T-helper 1 cell treated with Interleukin-12 subunit alpha and Interleukin-12 subunit beta and Interleukin-4 antibody, amounts not matched to agents 30 μg/mL and 1 μg/mL, for 36 hours (primary cell): Measurements from ENCODE around the gene FAM174C.

Experiments used
- H3K27ac Mint-ChIP-seq: one replicate; pipeline ENCODE4 v1.8.0; 2021; ENCODE audit warnings: mild to moderate bottlenecking, mixed read lengths
- H3K27me3 Mint-ChIP-seq: one replicate; pipeline ENCODE4 v1.8.0; 2021; ENCODE audit warnings: low read depth, mixed read lengths
- H3K36me3 Mint-ChIP-seq: one replicate; pipeline ENCODE4 v1.8.0; 2021; ENCODE audit warnings: low read depth, mixed read lengths
- H3K4me1 Mint-ChIP-seq: one replicate; pipeline ENCODE4 v1.8.0; 2021; ENCODE audit warnings: low read depth, mixed read lengths
- H3K4me3 Mint-ChIP-seq: one replicate; pipeline ENCODE4 v1.8.0; 2021; ENCODE audit warnings: mild to moderate bottlenecking, moderate library complexity, mixed read lengths
- H3K9me3 Mint-ChIP-seq: one replicate; pipeline ENCODE4 v1.8.0; 2021; ENCODE audit warnings: mixed read lengths

Gene FAM174C

DNA sequence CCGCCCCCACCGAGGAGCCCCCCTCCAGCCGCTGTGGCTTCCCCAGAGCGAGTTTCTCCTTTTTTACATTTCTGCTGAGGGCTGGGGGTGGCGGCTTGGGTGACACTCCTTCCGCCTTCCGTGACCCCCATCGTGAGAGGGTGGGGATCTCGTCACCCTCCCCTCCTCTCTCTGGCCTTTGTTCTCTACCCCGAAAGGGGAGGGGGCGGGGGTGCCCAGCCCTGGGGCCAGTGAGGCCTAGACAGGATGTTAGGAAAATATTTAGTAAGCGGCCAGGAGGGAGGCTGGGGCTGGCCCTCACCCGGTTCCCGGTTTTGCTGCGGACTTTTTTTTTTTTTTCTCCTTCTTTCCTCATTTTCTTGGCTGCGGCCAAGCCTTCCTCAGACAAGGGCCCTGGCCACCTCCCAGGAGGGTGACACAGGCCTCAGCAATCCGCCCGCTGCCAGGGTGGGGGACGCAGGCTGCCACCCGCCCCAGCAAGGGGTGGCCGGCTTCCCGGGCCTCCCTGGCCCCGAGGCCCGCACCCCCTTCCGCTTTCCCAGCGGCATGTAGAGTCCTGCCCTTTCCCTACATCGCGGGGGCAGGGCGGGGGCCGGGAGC, 23.0 kb upstream of the FAM174C start:
- Mint-ChIP-seq H3K9me3 (no peaks in the 10 kb centered on the region), H3K27me3 (no peaks in the 10 kb centered on the region), H3K4me1 (peaks cover 12% of the 10 kb centered on the region), H3K27ac (peak overlapping the region; percentile 79), H3K4me3 (peak overlapping the region; percentile 97), H3K36me3 (peaks cover 26% of the 10 kb centered on the region)

DNA sequence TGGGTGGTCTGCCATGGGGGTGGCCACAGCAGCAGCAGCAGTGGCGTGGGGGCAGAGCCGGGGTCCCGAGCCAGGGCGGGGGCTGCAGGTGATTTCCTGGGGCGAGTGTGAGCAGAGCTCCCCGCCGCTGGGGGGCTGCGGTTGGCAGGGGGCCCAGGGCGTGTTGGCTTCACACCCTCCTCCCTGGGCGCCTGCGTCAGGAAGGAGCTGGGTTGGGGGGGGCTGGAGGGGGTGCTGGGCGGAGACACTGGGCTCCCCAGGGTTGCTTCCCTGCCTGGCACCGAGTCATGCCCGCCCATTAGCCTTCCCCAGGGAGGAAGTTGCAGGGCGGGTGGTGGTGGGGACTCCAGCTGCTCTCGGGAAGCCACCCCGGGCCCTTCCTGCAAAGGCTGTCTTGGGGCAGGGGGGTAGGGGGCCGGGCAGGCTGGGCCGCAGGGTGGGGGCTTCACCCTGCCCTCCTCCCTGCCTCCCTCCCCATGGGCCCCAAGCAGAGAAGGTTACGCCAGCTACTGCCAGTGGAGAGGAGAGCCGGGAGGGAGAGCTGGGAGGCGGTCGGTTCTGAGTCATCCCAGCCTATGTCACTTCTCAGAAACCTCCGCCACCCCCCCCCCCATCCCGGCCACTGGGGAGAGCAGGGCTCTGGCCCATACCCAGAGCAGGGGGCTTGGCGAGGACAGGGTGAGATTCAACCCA, 22.4 kb upstream of the FAM174C start:
- no peaks in the 10 kb centered on the region for H3K27me3 Mint-ChIP-seq
- H3K4me3 Mint-ChIP-seq = peak overlapping the region; percentile 77
- peak overlapping the region; percentile 85 for H3K27ac Mint-ChIP-seq
- peaks cover 18% of the 10 kb centered on the region for H3K4me1 Mint-ChIP-seq
- no peaks in the 10 kb centered on the region for H3K9me3 Mint-ChIP-seq
- H3K36me3 Mint-ChIP-seq = peaks cover 32% of the 10 kb centered on the region

DNA sequence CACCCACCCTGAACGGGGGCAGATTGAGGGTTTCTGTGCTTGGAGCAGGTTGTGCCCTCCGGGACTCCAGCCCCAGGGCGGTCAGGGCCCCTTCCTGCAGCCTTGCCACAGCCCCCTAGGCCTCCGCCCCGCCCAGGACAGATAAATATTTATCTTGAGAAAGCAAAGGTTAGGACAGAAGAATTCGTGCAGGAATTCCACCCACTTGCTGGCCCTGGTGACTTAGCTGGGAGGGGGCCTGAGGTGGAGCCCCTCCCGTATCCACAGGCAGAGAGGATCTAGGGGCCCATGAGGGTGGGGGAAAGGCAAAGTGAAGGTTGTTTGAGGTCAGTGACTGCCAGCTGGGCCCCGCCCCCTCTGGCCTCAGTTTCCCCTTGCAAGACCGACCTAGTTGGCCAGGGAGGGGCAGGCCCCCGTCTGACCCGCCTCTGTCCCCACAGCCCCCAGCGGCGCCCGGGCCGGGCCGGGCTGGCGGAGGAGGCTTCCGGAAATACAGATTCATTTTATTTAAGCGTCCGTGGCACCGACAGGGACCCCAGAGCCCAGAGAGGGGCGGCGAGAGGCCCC, 21.7 kb upstream of the FAM174C start:
- Mint-ChIP-seq H3K27ac (peak overlapping the region; percentile 85), H3K9me3 (no peaks in the 10 kb centered on the region), H3K27me3 (no peaks in the 10 kb centered on the region), H3K4me3 (peak overlapping the region; percentile 77), H3K36me3 (peaks cover 33% of the 10 kb centered on the region), H3K4me1 (peaks cover 19% of the 10 kb centered on the region)

DNA sequence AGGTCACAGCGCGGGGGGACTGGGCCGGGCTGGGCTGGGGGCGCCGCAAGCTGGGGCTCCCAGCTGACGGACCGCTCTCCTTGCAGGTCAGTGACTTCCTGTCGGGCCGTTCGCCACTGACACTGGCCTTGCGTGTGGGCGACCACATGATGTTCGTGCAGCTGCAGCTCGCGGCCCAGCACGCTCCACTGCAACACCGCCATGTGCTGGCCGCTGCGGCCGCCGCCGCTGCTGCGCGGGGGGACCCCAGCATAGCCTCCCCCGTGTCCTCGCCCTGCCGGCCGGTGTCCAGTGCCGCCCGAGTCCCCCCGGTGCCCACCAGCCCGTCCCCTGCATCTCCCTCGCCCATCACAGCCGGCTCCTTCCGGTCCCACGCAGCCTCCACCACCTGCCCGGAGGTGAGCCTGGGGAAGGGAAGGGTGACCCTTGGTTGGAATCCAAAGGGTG, 21.2 kb upstream of the FAM174C start:
- Mint-ChIP-seq H3K36me3 (peaks cover 38% of the 10 kb centered on the region), H3K27ac (peak overlapping the region; percentile 55), H3K27me3 (no peaks in the 10 kb centered on the region), H3K4me1 (peaks cover 23% of the 10 kb centered on the region), H3K9me3 (no peaks in the 10 kb centered on the region), H3K4me3 (peak overlapping the region; percentile 25)

DNA sequence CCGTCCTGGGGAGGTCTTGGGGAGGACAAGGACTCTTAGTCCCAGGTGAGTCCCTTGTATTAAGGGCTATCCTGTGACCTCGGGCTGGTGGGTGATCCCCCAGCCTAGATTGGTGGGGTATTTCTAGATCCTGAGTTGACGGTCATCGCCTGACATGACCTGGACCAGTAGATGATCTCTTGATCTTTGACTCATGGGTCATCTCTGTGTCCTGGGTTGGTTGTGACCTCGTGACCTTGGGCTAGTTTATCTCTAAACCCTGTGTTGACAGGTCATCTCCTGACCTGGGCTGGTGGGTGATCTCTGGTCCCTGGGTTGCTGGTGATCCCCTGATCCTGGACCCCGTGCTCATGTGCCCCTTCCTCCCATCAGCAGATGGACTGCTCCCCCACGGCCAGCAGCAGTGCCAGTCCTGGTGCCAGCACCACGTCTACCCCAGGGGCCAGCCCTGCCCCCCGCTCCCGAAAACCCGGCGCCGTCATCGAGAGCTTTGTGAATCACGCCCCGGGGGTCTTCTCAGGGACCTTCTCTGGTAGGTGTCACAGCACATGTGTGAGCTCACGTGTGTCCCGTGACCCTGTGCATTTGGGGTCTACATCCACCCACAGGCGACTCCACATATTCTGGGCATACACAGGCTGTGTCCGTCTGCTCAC, 20.7 kb upstream of the FAM174C start:
- H3K27me3 Mint-ChIP-seq = no peaks in the 10 kb centered on the region
- peaks cover 27% of the 10 kb centered on the region for H3K4me1 Mint-ChIP-seq
- H3K27ac Mint-ChIP-seq = peak overlapping the region; percentile 55
- H3K36me3 Mint-ChIP-seq = peaks cover 38% of the 10 kb centered on the region
- no peaks in the 10 kb centered on the region for H3K9me3 Mint-ChIP-seq
- peak overlapping the region; percentile 25 for H3K4me3 Mint-ChIP-seq

DNA sequence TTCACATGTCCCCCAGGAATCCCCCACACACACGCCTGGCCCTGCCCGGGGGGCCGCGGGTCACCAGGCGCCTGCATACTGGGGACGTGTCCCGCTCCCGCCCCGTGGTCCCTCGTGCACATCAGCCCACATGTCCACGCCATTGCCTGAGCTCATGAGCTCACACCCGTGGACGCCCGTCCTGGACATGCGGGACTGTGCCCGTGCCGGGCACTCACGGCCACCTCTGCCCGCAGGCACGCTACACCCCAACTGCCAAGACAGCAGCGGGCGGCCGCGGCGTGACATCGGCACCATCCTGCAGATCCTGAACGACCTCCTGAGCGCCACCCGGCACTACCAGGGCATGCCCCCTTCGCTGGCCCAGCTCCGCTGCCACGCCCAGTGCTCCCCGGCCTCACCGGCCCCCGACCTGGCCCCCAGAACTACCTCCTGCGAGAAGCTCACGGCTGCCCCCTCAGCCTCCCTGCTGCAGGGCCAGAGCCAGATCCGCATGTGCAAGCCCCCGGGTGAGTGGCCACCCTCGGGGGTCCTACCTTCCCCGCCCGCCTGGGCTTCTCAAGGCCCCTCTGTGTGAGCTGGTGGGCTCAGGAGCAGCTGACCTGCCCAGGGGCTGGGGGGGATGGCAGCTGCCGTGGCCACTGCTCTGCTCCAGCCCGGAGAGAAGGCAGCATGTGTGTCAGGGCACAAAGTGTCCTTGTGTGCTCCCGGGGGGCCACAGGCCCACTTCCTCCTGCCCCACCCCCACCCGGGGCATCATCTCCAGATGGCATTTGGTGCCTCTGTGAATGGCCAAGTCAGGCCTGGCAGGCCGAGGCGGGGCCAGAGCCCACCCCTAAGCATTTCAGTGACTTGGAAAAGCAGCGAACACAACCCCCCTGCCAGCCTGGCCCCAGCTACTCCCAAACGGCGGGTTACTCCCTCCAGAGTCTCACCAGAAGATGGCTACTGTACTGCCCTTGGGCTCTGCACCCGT, 19.9 kb upstream of the FAM174C start:
- Mint-ChIP-seq H3K4me3 (no peak overlapping the region), H3K36me3 (peaks cover 36% of the 10 kb centered on the region), H3K4me1 (peaks cover 32% of the 10 kb centered on the region), H3K27me3 (no peaks in the 10 kb centered on the region), H3K27ac (no peak overlapping the region), H3K9me3 (no peaks in the 10 kb centered on the region)

DNA sequence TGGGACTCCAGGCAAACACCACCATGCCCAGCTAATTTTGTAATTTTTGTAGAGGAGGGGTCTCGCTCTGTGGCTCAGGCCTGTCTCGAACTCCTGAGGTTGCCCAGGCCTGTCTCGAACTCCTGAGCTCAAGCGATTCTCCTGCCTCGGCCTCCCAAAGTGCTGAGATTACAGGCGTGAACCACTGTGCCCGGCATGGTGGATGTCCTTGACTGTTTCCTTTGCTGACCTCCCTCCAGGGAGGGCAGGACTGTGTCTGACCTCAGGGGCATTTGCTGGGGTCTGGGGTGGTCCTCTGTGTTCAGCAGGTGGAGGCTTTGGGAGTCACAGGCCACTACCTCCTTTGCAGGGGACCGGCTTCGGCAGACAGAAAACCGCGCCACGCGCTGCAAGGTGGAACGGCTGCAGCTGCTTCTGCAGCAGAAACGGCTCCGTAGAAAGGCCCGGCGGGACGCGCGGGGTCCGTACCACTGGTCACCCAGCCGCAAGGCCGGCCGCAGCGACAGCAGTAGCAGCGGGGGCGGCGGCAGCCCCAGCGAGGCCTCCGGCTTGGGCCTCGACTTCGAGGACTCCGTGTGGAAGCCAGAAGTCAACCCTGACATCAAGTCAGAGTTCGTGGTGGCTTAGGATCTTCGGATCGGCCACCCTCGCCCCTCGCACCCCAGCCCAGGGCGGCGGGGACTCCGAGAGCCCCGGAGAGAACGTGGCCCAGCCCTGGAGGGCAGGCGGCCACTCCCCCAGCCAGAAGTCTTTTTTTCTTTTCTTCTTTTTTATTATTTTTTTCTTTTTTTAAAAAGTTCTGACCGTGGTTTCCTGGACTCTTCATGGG, 18.5 kb upstream of the FAM174C start:
- H3K27me3 Mint-ChIP-seq = no peaks in the 10 kb centered on the region
- H3K4me1 Mint-ChIP-seq = peaks cover 39% of the 10 kb centered on the region
- peak overlapping the region; percentile 50 for H3K27ac Mint-ChIP-seq
- H3K9me3 Mint-ChIP-seq = no peaks in the 10 kb centered on the region
- peaks cover 31% of the 10 kb centered on the region for H3K36me3 Mint-ChIP-seq
- H3K4me3 Mint-ChIP-seq = peak overlapping the region; percentile 46

DNA sequence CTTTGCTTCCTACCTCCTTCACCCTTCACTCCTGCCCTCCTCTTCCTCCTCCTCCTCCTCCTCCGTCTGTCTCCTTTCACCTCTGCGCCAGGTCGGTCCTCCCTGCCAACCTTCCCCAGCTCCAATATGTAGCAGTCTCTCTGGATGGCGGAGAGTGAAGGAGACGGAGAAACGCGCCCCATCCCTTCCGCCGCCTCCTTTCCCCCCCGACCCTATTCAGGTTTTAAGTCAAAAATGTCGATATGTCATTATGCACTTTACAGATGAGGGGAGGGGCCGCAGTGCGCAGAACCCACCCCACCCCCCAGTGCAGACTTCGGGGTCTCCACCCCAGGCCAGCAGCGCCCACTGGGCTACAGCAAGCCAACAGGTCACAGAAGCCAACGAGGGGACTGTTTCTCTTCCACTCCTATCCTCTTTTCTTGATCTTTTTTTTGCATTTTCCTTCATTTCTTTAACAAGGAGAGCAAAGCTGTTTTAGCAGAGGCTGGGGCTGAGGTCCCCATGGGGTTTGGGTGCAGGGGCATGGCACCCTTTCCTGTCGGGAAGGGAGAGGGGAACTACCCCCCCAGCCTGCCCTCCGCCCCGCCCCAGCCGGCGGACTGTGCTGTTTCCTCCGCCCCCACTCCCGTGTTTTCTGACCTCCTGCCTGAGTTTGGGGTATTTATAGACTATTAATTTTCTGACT, 17.7 kb upstream of the FAM174C start:
- Mint-ChIP-seq H3K27ac (peak overlapping the region; percentile 99), H3K4me1 (peaks cover 40% of the 10 kb centered on the region), H3K36me3 (peaks cover 28% of the 10 kb centered on the region), H3K4me3 (peak overlapping the region; percentile 46), H3K9me3 (no peaks in the 10 kb centered on the region), H3K27me3 (no peaks in the 10 kb centered on the region)

DNA sequence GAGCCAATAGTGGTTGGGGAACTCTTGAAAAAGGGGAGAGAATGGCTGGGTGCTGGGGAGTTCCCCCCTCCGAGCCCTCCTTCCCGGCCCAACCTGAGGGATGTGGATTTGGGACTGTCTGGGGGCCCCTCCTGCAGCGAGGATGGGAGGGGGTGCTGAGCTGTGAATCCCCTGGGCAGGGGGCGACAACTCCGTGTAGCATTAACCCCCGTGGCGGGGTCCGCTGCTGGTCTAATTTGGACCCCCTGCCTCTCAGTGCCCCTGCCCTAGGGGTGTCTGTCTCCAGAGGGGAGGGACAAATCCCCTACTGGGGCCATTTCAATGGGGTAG, 17.2 kb upstream of the FAM174C start:
- Mint-ChIP-seq H3K27me3 (no peaks in the 10 kb centered on the region), H3K36me3 (peaks cover 27% of the 10 kb centered on the region), H3K4me1 (peaks cover 41% of the 10 kb centered on the region), H3K9me3 (no peaks in the 10 kb centered on the region), H3K27ac (peak overlapping the region; percentile 99), H3K4me3 (peak overlapping the region; percentile 46)

DNA sequence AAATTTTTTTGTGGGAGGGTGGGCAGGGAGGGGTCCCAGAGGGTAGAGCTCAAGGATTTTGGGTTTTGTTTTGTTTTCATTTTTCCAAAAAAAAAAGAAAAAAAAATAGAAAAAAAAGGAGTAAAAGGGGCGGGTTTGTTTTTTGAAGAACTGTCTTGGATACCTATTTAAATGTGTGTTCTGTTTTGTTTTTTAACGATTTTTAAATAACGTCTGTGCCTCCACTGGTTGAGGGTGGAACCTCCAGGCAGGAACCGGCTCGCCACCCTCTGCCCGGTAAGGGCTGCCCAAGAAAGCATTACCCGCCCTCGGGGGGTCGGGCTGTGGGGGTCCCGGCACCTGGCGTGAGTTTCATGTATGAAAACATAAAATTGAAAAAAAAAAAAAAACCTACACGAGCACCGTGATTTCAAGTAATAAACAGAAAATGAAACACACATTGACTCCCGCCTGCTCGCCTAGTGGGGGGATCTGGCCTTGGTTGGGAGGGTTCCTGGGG, 16.6 kb upstream of the FAM174C start:
- H3K27me3 Mint-ChIP-seq = no peaks in the 10 kb centered on the region
- H3K36me3 Mint-ChIP-seq = peaks cover 22% of the 10 kb centered on the region
- peaks cover 39% of the 10 kb centered on the region for H3K4me1 Mint-ChIP-seq
- H3K4me3 Mint-ChIP-seq = peak overlapping the region; percentile 88
- H3K9me3 Mint-ChIP-seq = no peaks in the 10 kb centered on the region
- H3K27ac Mint-ChIP-seq = peak overlapping the region; percentile 99

DNA sequence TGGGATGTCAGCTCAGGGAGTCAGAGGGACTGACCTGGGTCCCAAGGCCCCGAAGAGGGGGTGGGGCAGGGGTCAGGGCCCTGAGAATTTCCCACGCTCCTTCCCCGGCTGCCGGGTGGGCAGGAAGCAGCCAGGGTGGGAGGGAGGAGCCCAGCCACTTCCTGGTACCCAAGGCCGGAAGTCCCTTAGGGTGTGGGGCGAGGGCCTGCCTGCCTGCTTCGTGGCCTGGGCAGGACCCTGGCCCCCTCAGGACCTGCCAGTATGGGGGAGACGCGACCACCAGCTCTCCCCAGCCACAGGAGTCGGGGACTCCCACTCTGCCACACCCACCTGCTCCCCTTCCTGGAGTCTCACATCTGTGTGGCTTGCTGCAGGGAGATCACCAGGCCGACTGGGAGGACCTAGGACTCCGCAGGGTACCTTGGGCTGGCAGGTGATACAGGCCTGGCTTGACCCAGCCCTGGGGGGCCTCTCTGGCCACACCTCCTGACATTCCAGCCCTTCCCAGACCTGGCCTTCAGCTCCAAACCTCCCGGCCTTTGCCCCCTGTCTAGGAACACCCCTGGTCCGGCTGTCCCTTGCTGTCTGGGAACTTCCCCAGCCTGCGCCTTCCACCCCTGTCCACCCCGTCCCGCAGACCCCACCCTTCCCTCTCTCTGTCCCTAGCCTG, 16.0 kb upstream of the FAM174C start:
- peaks cover 22% of the 10 kb centered on the region for H3K36me3 Mint-ChIP-seq
- peak overlapping the region; percentile 88 for H3K4me3 Mint-ChIP-seq
- no peaks in the 10 kb centered on the region for H3K9me3 Mint-ChIP-seq
- H3K27ac Mint-ChIP-seq = peak overlapping the region; percentile 99
- no peaks in the 10 kb centered on the region for H3K27me3 Mint-ChIP-seq
- H3K4me1 Mint-ChIP-seq = peaks cover 39% of the 10 kb centered on the region

DNA sequence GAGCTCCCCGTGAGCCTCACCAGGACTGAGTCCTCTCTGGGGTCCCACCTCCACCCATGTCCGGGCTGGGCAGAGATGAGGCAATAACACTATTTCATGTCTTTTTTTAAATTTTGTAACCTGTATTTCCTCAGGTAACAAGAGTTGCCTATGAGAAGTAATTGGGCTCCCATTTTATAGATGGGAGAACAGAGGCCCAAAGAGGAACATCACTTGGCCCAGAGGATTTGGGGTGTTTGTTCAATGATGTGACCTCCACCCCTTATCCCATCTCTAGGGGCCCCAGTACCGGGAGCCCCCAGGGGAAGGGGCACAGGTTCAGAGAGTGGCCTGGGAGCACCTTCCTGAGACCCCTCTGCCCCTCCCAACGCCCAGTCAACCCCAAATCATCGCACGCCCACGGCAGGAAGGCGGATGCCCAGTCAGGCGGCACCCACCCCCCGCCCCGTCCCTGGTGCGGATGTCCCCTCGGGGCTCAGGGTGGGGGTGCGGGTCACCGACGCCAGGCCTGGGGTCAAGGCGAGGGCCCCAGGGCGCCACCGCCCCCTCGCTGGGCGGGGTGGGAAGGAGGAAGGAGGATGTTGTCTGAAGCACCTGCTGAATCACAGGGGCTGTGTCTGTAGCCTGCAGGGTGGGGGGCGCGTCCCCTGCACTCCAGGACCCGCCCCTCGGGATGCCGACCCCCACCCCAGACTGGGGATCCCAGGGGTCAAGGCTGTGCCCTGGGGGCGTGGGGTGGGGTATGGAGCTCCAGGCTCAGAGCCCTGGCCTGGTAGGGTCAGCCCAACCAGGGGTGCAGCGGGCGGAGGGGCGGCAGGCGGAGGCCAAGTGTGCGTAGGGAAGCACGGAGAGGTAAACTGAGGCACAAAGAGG, 15.2 kb upstream of the FAM174C start:
- Mint-ChIP-seq H3K4me1 (peaks cover 35% of the 10 kb centered on the region), H3K27ac (peak overlapping the region; percentile 99), H3K27me3 (no peaks in the 10 kb centered on the region), H3K36me3 (peaks cover 17% of the 10 kb centered on the region), H3K9me3 (no peaks in the 10 kb centered on the region), H3K4me3 (peak overlapping the region; percentile 88)
